Activated CD4-positive, CD25-positive, alpha-beta regulatory T cell treated with anti-CD3 and anti-CD28 coated beads, Interleukin-2, amount 50 U/mL, for 24 hours (primary cell): ENCODE results near the gene POTEB3.
"Not testable (repeated sequence)": the region's sequence is repeated elsewhere in the genome, so short reads cannot be mapped to it uniquely, and the experiment has no call there.

Experiments used
- ATAC-seq, 2 donors: fragments of 150-1000 bp; cut with Tn5 transposase; one replicate each; pipeline ENCODE4 v1.10.0; 2021; ENCODE audit warnings: mild to moderate bottlenecking in 1 of 2, moderate library complexity in 1 of 2

The POTEB3 gene

GRCh38 chr15:21440399-21440798, at the start of gene POTEB3:
POTEB3 (minus strand) TSS chr15:21440499; CDS start chr15:21440011, 488 bp downstream.
- ATAC-seq: not testable (repeated sequence)

- ATAC-seq: not testable (repeated sequence)
Measured at GRCh38 chr15:21453683-21454082, 13.4 kb upstream of the POTEB3 start.

- ATAC-seq: not testable (repeated sequence)
Measured at GRCh38 chr15:21451920-21452563, 11.7 kb upstream of the POTEB3 start.

GRCh38 chr15:21451487-21451886, 11.2 kb upstream of the POTEB3 start:
- ATAC-seq: not testable (repeated sequence)

- not testable (repeated sequence) for ATAC-seq
Measured at GRCh38 chr15:21407366-21407765, 32.9 kb downstream of the POTEB3 start.

- ATAC-seq: not testable (repeated sequence)
Measured at GRCh38 chr15:21401531-21401930, 38.8 kb downstream of the POTEB3 start.

GRCh38 chr15:21399111-21399510, 41.2 kb downstream of the POTEB3 start:
- not testable (repeated sequence) for ATAC-seq

GRCh38 chr15:21398511-21398910, 41.8 kb downstream of the POTEB3 start:
- ATAC-seq: not testable (repeated sequence)

- not testable (repeated sequence) for ATAC-seq
Measured at GRCh38 chr15:21397656-21398055, 42.6 kb downstream of the POTEB3 start.

GRCh38 chr15:21397186-21397585, 43.1 kb downstream of the POTEB3 start:
- not testable (repeated sequence) for ATAC-seq

- ATAC-seq: not testable (repeated sequence)
Measured at GRCh38 chr15:21385961-21386360, 54.3 kb downstream of the POTEB3 start.

GRCh38 chr15:21383866-21384485, 56.3 kb downstream of the POTEB3 start:
- ATAC-seq: not testable (repeated sequence)

- not testable (repeated sequence) for ATAC-seq
Measured at GRCh38 chr15:21373682-21374081, 66.6 kb downstream of the POTEB3 start.

GRCh38 chr15:21369177-21369576, 71.1 kb downstream of the POTEB3 start:
- not testable (repeated sequence) for ATAC-seq

- not testable (repeated sequence) for ATAC-seq
Measured at GRCh38 chr15:21368625-21369024, 71.7 kb downstream of the POTEB3 start.
